Fibroblast of skin of left biceps (primary cell): ENCODE measurements around the gene PRR16.

Source experiments
- DNase-seq, 2 experiments: peaks; one replicate each; pipeline ENCODE4 v3.0.0-alpha.2; 2013; ENCODE audit warnings: low read depth in 2 of 2

PRR16 gene

GRCh38 chr5:120463006-120463680 is 957 bp upstream of the PRR16 start:
- no peak for DNase-seq

GRCh38 chr5:120464627-120465435 is 731 bp downstream of the PRR16 start:
- DNase-seq, result no peak

GRCh38 chr5:120465436-120465961 is 1.4 kb downstream of the PRR16 start:
- DNase-seq, result no peak

- no peak for DNase-seq
Observed at GRCh38 chr5:120466341-120467006, 2.4 kb downstream of the PRR16 start.

- DNase-seq, result no peak
Observed at GRCh38 chr5:120471971-120472370, 7.9 kb downstream of the PRR16 start.

- no peak for DNase-seq
Observed at GRCh38 chr5:120472911-120473310, 8.8 kb downstream of the PRR16 start.

GRCh38 chr5:120473332-120473731 is 9.2 kb downstream of the PRR16 start:
- no peak for DNase-seq

- DNase-seq, result no peak
Observed at GRCh38 chr5:120476063-120476462, 12.0 kb downstream of the PRR16 start.

GRCh38 chr5:120479066-120479465 is 15.0 kb downstream of the PRR16 start:
- DNase-seq, result no peak

- no peak for DNase-seq
Observed at GRCh38 chr5:120499876-120500563, 35.9 kb downstream of the PRR16 start.

- DNase-seq, result no peak
Observed at GRCh38 chr5:120502531-120502930, 38.4 kb downstream of the PRR16 start.

GRCh38 chr5:120503341-120503740 is 39.2 kb downstream of the PRR16 start:
- no peak for DNase-seq

- no peak for DNase-seq
Observed at GRCh38 chr5:120504057-120504456, 40.0 kb downstream of the PRR16 start.

GRCh38 chr5:120507197-120507596 is 43.1 kb downstream of the PRR16 start:
- DNase-seq, result no peak

GRCh38 chr5:120507800-120508463 is 43.8 kb downstream of the PRR16 start:
- peak in 1 of 2 experiments; percentile 44 for DNase-seq

GRCh38 chr5:120509053-120509452 is 45.0 kb downstream of the PRR16 start:
- DNase-seq, result peak; percentile 70 to 71

- no peak for DNase-seq
Observed at GRCh38 chr5:120510098-120510637, 46.1 kb downstream of the PRR16 start.

GRCh38 chr5:120510994-120511686 is 47.0 kb downstream of the PRR16 start:
- DNase-seq, result no peak

- no peak for DNase-seq
Observed at GRCh38 chr5:120512068-120512467, 48.0 kb downstream of the PRR16 start.
